Common myeloid progenitor, CD34-positive (primary cell): Measurements from ENCODE around the gene GRM6. TPM values are rescaled to one million over a fixed set of nuclear protein-coding genes. Genes with fewer than 3 reads are reported as not detected.

Experiments used
- CTCF ChIA-PET: fragments of 350-600 bp; sonication (Branson Sonifier 250); formaldehyde crosslinking; loops from one replicate; lab custom pipeline; 2021; ENCODE audit warnings: antibody characterized with exemption; lab: Charles Lee
- POLR2A ChIA-PET: fragments of 350-600 bp; sonication (Branson Sonifier 250); formaldehyde crosslinking; loops from one replicate; lab custom pipeline; 2021; ENCODE audit warnings: antibody characterized with exemption; lab: Charles Lee
- DNase-seq, 3 donors: peaks; one replicate each; pipeline versions ENCODE4 v3.0.0 to v3.0.0-alpha.2; 2013
- H3K27ac ChIP-seq, 2 experiments: 1 replicate in 1 of 2; 2 replicates in 1 of 2; pipeline ENCODE4 v1.7.0; 2013; ENCODE audit warnings: inconsistent platforms in 2 of 2, low read length in 2 of 2, mild to moderate bottlenecking in 2 of 2, low read depth in 1 of 2, moderate library complexity in 1 of 2; ENCODE audit not compliant: severe bottlenecking in 2 of 2, insufficient read depth in 1 of 2, poor library complexity in 1 of 2
- H3K27me3 ChIP-seq, 5 experiments: replicated peaks in 2 of 5; 1 replicate in 3 of 5; 2 replicates in 2 of 5; pipeline versions ENCODE4 v1.6.1 to v1.7.0; 2013; ENCODE audit warnings: low read length in 4 of 5, mild to moderate bottlenecking in 2 of 5, moderate library complexity in 2 of 5, inconsistent platforms in 1 of 5; ENCODE audit not compliant: insufficient read depth in 5 of 5, control insufficient read depth in 4 of 5
- H3K36me3 ChIP-seq, 4 experiments: 1 replicate in 2 of 4; 2 replicates in 2 of 4; pipeline versions ENCODE4 v1.6.1 to v1.7.0; 2013; ENCODE audit warnings: low read length in 3 of 4, control low read depth in 1 of 4, mild to moderate bottlenecking in 1 of 4; ENCODE audit not compliant: control insufficient read depth in 4 of 4, insufficient read depth in 4 of 4
- H3K4me1 ChIP-seq, 4 experiments: 1 replicate in 3 of 4; 2 replicates in 1 of 4; pipeline versions ENCODE4 v1.6.1 to v1.7.1; 2013; ENCODE audit warnings: low read length in 3 of 4, mild to moderate bottlenecking in 3 of 4, control low read depth in 1 of 4, inconsistent platforms in 1 of 4, moderate library complexity in 1 of 4; ENCODE audit not compliant: control insufficient read depth in 4 of 4, insufficient read depth in 4 of 4; ENCODE audit errors: control extremely low read depth in 1 of 4
- H3K4me3 ChIP-seq, 7 experiments: 1 replicate in 4 of 7; 2 replicates in 3 of 7; pipeline versions ENCODE4 v1.5.1 to v1.7.0; 2013; ENCODE audit warnings: mild to moderate bottlenecking in 7 of 7, low read length in 6 of 7, moderate library complexity in 6 of 7, inconsistent platforms in 2 of 7, low read depth in 2 of 7, control low read depth in 1 of 7; ENCODE audit not compliant: insufficient read depth in 4 of 7, control insufficient read depth in 1 of 7; ENCODE audit errors: extremely low read depth in 1 of 7
- H3K9me3 ChIP-seq, 5 experiments: 1 replicate in 4 of 5; 2 replicates in 1 of 5; pipeline versions ENCODE4 v1.6.1 to v1.7.1; 2013; ENCODE audit warnings: low read length in 4 of 5, mild to moderate bottlenecking in 2 of 5, inconsistent platforms in 1 of 5, low read depth in 1 of 5, moderate library complexity in 1 of 5; ENCODE audit not compliant: control insufficient read depth in 4 of 5, insufficient read depth in 2 of 5; ENCODE audit errors: control extremely low read depth in 1 of 5
- WGBS: methylation state at CpG from one replicate; pipeline ENCODE4 v1.1.5; 2013; ENCODE audit not compliant: insufficient coverage; 5-methylcytosine and 5-hydroxymethylcytosine counted together
- polyA plus RNA-seq: library from polyadenylated mRNA; unstranded; fragments of 120-200 nt; gene quantifications from one replicate; pipeline ENCODE4 v1.2.1, GENCODE V29; 2013

GRM6 gene
- 0.05 TPM for polyA plus RNA-seq

GRCh38 chr5:178994580-178995340 is at the start of gene GRM6:
GRM6 (minus strand) TSS chr5:178995320; CDS start chr5:178994944, 376 bp downstream.
- POLR2A ChIA-PET: no interaction called here
- WGBS: 2% methylated on average over 89 of the region's 97 CpGs
- peak within 1 kb of the TSS in 5 of 7 experiments; percentile 2 to 55 (median 38) for H3K4me3 ChIP-seq

GRCh38 chr5:179044765-179045164 is 49.6 kb upstream of the GRM6 start:
- Histone ChIP-seq H3K4me1 (no peaks in the 10 kb centered on the region), H3K9me3 (peaks cover 0 to 32% (median 24%) of the 10 kb centered on the region in 5 experiments), H3K36me3 (no peaks in the 10 kb centered on the region), H3K27ac (no peak overlapping the region), H3K4me3 (no peak overlapping the region), H3K27me3 (no peaks in the 10 kb centered on the region)
- ChIA-PET POLR2A (no interaction called here), CTCF (no interaction called here)
- 100% methylated on average over 2 of the region's 2 CpGs for WGBS
- DNase-seq: no peak

More at GRCh38 chr5:178994580-178995340, at the start of gene GRM6:
- Histone ChIP-seq H3K36me3 (no peaks in the 10 kb centered on the region), H3K27me3 (peaks cover 0 to 58% (median 11%) of the 10 kb centered on the region in 5 experiments), H3K27ac (no peak within 1 kb of the TSS), H3K4me1 (peaks cover 0 to 26% (median 12%) of the 10 kb centered on the region in 4 experiments), H3K9me3 (peaks cover 0 to 39% (median 12%) of the 10 kb centered on the region in 5 experiments)
- CTCF ChIA-PET: no interaction called here
- DNase-seq: peak in 2 of 3 donors; percentile 7 to 26

- Histone ChIP-seq H3K4me1 (no peaks in the 10 kb centered on the region), H3K4me3 (no peak overlapping the region), H3K9me3 (peaks cover 30 to 87% (median 73%) of the 10 kb centered on the region in 5 experiments), H3K27ac (no peak overlapping the region), H3K36me3 (peaks cover 37 to 57% (median 43%) of the 10 kb centered on the region in 4 experiments), H3K27me3 (no peaks in the 10 kb centered on the region)
- ChIA-PET CTCF (no interaction called here), POLR2A (no interaction called here)
- 92% methylated on average over 6 of the region's 7 CpGs for WGBS
- peak in 1 of 3 donors; percentile 14 for DNase-seq
These were observed 38.0 kb upstream of the GRM6 start for GRCh38 chr5:179033004-179033580.

- WGBS: under 1% methylated on average over 66 of the region's 72 CpGs
- Histone ChIP-seq H3K9me3 (peaks cover 2 to 47% (median 36%) of the 10 kb centered on the region in 5 experiments), H3K27ac (peak within 1 kb of the TSS; percentile 58 to 75), H3K27me3 (no peaks in the 10 kb centered on the region), H3K4me1 (peaks cover 0 to 10% (median 4%) of the 10 kb centered on the region in 4 experiments), H3K4me3 (peak within 1 kb of the TSS; percentile 66 to 89 (median 78)), H3K36me3 (peaks cover 22 to 35% (median 27%) of the 10 kb centered on the region in 4 experiments)
- POLR2A ChIA-PET: interaction anchor here (1.3 kb wide), 1 partner anchor 36 kb away, joined by 4 read pairs; the partner anchor contains the start of gene ZNF354C
- DNase-seq: peak; percentile 95 to 98 (median 98)
- CTCF ChIA-PET: interaction anchor here (1.4 kb wide), 1 partner anchor 10 kb away, joined by 4 read pairs; no protein-coding TSS in a partner anchor
These were observed 28.5 kb upstream of the GRM6 start, which contains the start of gene ZNF879 for GRCh38 chr5:179023528-179024189. ZNF879 (plus strand) TSS chr5:179023804; CDS start chr5:179025005, 1,201 bp downstream.

GRCh38 chr5:179008667-179009066 is 13.5 kb upstream of the GRM6 start:
- Histone ChIP-seq H3K4me3 (no peak overlapping the region), H3K9me3 (peaks cover 5 to 42% (median 8%) of the 10 kb centered on the region in 5 experiments), H3K36me3 (no peaks in the 10 kb centered on the region), H3K4me1 (no peaks in the 10 kb centered on the region), H3K27ac (no peak overlapping the region), H3K27me3 (no peaks in the 10 kb centered on the region)
- no CpG with 5 or more reads among the region's 1 CpG for WGBS
- ChIA-PET POLR2A (no interaction called here), CTCF (no interaction called here)
- DNase-seq: no peak

GRCh38 chr5:179006564-179006963 is 11.4 kb upstream of the GRM6 start:
- Histone ChIP-seq H3K4me3 (no peak overlapping the region), H3K27me3 (no peaks in the 10 kb centered on the region), H3K36me3 (no peaks in the 10 kb centered on the region), H3K4me1 (no peaks in the 10 kb centered on the region), H3K9me3 (peaks cover 4 to 34% (median 10%) of the 10 kb centered on the region in 5 experiments), H3K27ac (no peak overlapping the region)
- CTCF ChIA-PET: no interaction called here
- 93% methylated on average over 2 of the region's 2 CpGs for WGBS
- POLR2A ChIA-PET: no interaction called here
- no peak for DNase-seq
